Stimulated activated CD4-positive, alpha-beta T cell treated with anti-CD3 and anti-CD28 coated beads, Interleukin-2, amount 100 ng/mL, for 4 hours (primary cell): ENCODE results near the gene BDKRB2.

Experiments used
- DNase-seq: peaks from one replicate; pipeline ENCODE4 v3.0.0-alpha.2; 2020; ENCODE audit warnings: low read depth

BDKRB2 gene

GRCh38 chr14:96252999-96253539 is 48.4 kb downstream of the BDKRB2 start:
- DNase-seq: no peak

- DNase-seq: no peak
These were observed 50.0 kb downstream of the BDKRB2 start for GRCh38 chr14:96254687-96255086.

GRCh38 chr14:96255501-96256366 is 51.1 kb downstream of the BDKRB2 start, which contains the start of gene BDKRB1:
Gene BDKRB1, plus strand, starts transcription at chr14:96256210. Its CDS starts 7,473 bp downstream, at chr14:96263683.
- DNase-seq: no peak

GRCh38 chr14:96256407-96256806 is 51.8 kb downstream of the BDKRB2 start:
- no peak for DNase-seq

GRCh38 chr14:96257056-96257455 is 52.4 kb downstream of the BDKRB2 start:
- no peak for DNase-seq

- DNase-seq: no peak
These were observed 53.3 kb downstream of the BDKRB2 start for GRCh38 chr14:96257900-96258299.

GRCh38 chr14:96260341-96260821 is 55.7 kb downstream of the BDKRB2 start:
- no peak for DNase-seq

- no peak for DNase-seq
These were observed 56.4 kb downstream of the BDKRB2 start for GRCh38 chr14:96261053-96261452.

- DNase-seq: no peak
These were observed 57.4 kb downstream of the BDKRB2 start for GRCh38 chr14:96261772-96262655.

- no peak for DNase-seq
These were observed 58.9 kb downstream of the BDKRB2 start for GRCh38 chr14:96263347-96264199.

GRCh38 chr14:96264200-96264553 is 59.5 kb downstream of the BDKRB2 start:
- no peak for DNase-seq

GRCh38 chr14:96264853-96265252 is 60.2 kb downstream of the BDKRB2 start:
- DNase-seq: no peak

- DNase-seq: no peak
These were observed 60.9 kb downstream of the BDKRB2 start for GRCh38 chr14:96265383-96266095.

GRCh38 chr14:96267336-96267735 is 62.7 kb downstream of the BDKRB2 start:
- DNase-seq: no peak

GRCh38 chr14:96267916-96268315 is 63.3 kb downstream of the BDKRB2 start:
- DNase-seq: no peak

GRCh38 chr14:96268431-96269358 is 64.1 kb downstream of the BDKRB2 start:
- no peak for DNase-seq

- DNase-seq: no peak
These were observed 64.7 kb downstream of the BDKRB2 start for GRCh38 chr14:96269359-96269710.

GRCh38 chr14:96270565-96271420 is 66.2 kb downstream of the BDKRB2 start:
- no peak for DNase-seq

GRCh38 chr14:96271421-96271762 is 66.8 kb downstream of the BDKRB2 start:
- no peak for DNase-seq
